Endodermal cell (in vitro differentiated cells): ENCODE measurements around the gene SYTL5. TPM values are rescaled to one million over a fixed set of nuclear protein-coding genes. Genes with fewer than 3 reads are reported as not detected.

ENCODE experiments used
- DNase-seq: peaks from one replicate; pipeline ENCODE4 v3.0.0-alpha.2; 2017
- H3K27ac ChIP-seq: 2 replicates; pipeline ENCODE4 v1.5.1; 2013; ENCODE audit warnings: mild to moderate bottlenecking, low read depth, low read length, moderate library complexity
- H3K27me3 ChIP-seq: 2 replicates; pipeline ENCODE4 v1.6.1; 2013; ENCODE audit warnings: mild to moderate bottlenecking, low read length, moderate library complexity; ENCODE audit not compliant: insufficient read depth, control insufficient read depth, poor library complexity, severe bottlenecking
- H3K36me3 ChIP-seq: 2 replicates; pipeline ENCODE4 v1.7.0; 2013; ENCODE audit warnings: mild to moderate bottlenecking, low read length, moderate library complexity; ENCODE audit not compliant: control insufficient read depth, insufficient read depth
- H3K4me1 ChIP-seq: one replicate; pipeline ENCODE4 v1.7.0; 2013; ENCODE audit warnings: low read length; ENCODE audit not compliant: control insufficient read depth, insufficient read depth
- H3K4me3 ChIP-seq: 2 replicates; pipeline ENCODE4 v1.5.1; 2013; ENCODE audit warnings: mild to moderate bottlenecking, low read length, moderate library complexity
- H3K9ac ChIP-seq: 2 replicates; pipeline ENCODE4 v1.6.1; 2013; ENCODE audit warnings: mild to moderate bottlenecking, low read length, moderate library complexity; ENCODE audit not compliant: poor library complexity, severe bottlenecking; ENCODE audit errors: extremely low read depth
- H3K9me3 ChIP-seq: 2 replicates; pipeline ENCODE4 v1.6.1; 2013; ENCODE audit warnings: mild to moderate bottlenecking, low read length, moderate library complexity; ENCODE audit not compliant: control insufficient read depth
- H3K27ac Mint-ChIP-seq: 2 replicates; pipeline ENCODE4 v1.8.0; 2020; ENCODE audit warnings: mixed read lengths
- H3K27me3 Mint-ChIP-seq: 2 replicates; pipeline ENCODE4 v1.8.0; 2021; ENCODE audit warnings: mild to moderate bottlenecking, mixed read lengths; ENCODE audit not compliant: insufficient read depth
- H3K36me3 Mint-ChIP-seq: 2 replicates; pipeline ENCODE4 v1.8.0; 2020; ENCODE audit warnings: low read depth, mixed read lengths
- H3K4me1 Mint-ChIP-seq: 2 replicates; pipeline ENCODE4 v1.8.0; 2020; ENCODE audit warnings: mixed read lengths
- H3K4me3 Mint-ChIP-seq: 2 replicates; pipeline ENCODE4 v1.8.0; 2020; ENCODE audit warnings: mild to moderate bottlenecking, moderate library complexity, mixed read lengths
- H3K9me3 Mint-ChIP-seq: 2 replicates; pipeline ENCODE4 v1.8.0; 2020; ENCODE audit warnings: mild to moderate bottlenecking, mixed read lengths
- CTCF ChIP-seq: fragments of 200-600 bp; sonication (generic); conservative IDR thresholded peaks from 2 replicates; pipeline ENCODE4 v1.5.0; 2021; ENCODE audit warnings: antibody characterized with exemption, mild to moderate bottlenecking
- WGBS, 2 experiments: methylation state at CpG; one replicate each; pipeline versions ENCODE4 v1.1.5 to v1.1.7; 2013; ENCODE audit warnings: missing lambda C conversion rate in 2 of 2, mixed read lengths in 1 of 2; ENCODE audit not compliant: insufficient coverage in 1 of 2, insufficient read length in 1 of 2; 5-methylcytosine and 5-hydroxymethylcytosine counted together
- total RNA-seq, 2 donors: library from RNA; stranded (reverse); fragmentation: NEBNext Ultra II Directional in 1 of 2; extraction: Animal tissue kit (Norgen Biotek cat#: 25700) in 1 of 2; gene quantifications; 2 replicates in 1 of 2; 3 replicates in 1 of 2; pipeline ENCODE4 v1.2.1, GENCODE V29; 2021

Gene SYTL5
- total RNA-seq, 2 donors from 2014 or later = 8.1 to 8.6 TPM

- H3K4me1 Mint-ChIP-seq = peaks cover 5% of the 10 kb centered on the region
- no peak overlapping the region for H3K27ac Mint-ChIP-seq
- no peaks in the 10 kb centered on the region for H3K36me3 Mint-ChIP-seq
- DNase-seq = no peak
- no peak overlapping the region for H3K9ac ChIP-seq
- H3K9me3 Mint-ChIP-seq = peaks cover 68% of the 10 kb centered on the region
- 90% methylated on average over 2 of the region's 2 CpGs; no CpG with 5 or more reads in 1 of the 2 experiments for WGBS, 2 experiments
- no peaks in the 10 kb centered on the region for H3K27me3 ChIP-seq
- H3K4me3 Mint-ChIP-seq = no peak overlapping the region
- no peaks in the 10 kb centered on the region for H3K27me3 Mint-ChIP-seq
- TF ChIP-seq CTCF = no peak
- no peak overlapping the region for H3K4me3 ChIP-seq
- no peaks in the 10 kb centered on the region for H3K4me1 ChIP-seq
- no peaks in the 10 kb centered on the region for H3K36me3 ChIP-seq
- H3K27ac ChIP-seq = no peak overlapping the region
- H3K9me3 ChIP-seq = no peaks in the 10 kb centered on the region
Observed at GRCh38 chrX:38154818-38155217, 148.5 kb downstream of the SYTL5 start.

GRCh38 chrX:38156838-38157237, 150.5 kb downstream of the SYTL5 start:
- Histone ChIP-seq H3K4me3 (no peak overlapping the region), H3K9me3 (no peaks in the 10 kb centered on the region), H3K9ac (no peak overlapping the region), H3K27me3 (no peaks in the 10 kb centered on the region), H3K4me1 (no peaks in the 10 kb centered on the region), H3K27ac (no peak overlapping the region), H3K36me3 (no peaks in the 10 kb centered on the region)
- Mint-ChIP-seq H3K27me3 (no peaks in the 10 kb centered on the region), H3K4me1 (no peaks in the 10 kb centered on the region), H3K27ac (no peak overlapping the region), H3K36me3 (no peaks in the 10 kb centered on the region), H3K4me3 (no peak overlapping the region), H3K9me3 (peaks cover 66% of the 10 kb centered on the region)
- TF ChIP-seq CTCF = no peak
- 94 to 100% methylated on average over 3 to 6 of the region's 7 CpGs for WGBS, 2 experiments
- no peak for DNase-seq

GRCh38 chrX:38163193-38163592, 156.8 kb downstream of the SYTL5 start:
- peaks cover 45% of the 10 kb centered on the region for H3K9me3 Mint-ChIP-seq
- no peaks in the 10 kb centered on the region for H3K36me3 Mint-ChIP-seq
- Histone ChIP-seq H3K9me3 (no peaks in the 10 kb centered on the region), H3K4me1 (no peaks in the 10 kb centered on the region), H3K27me3 (no peaks in the 10 kb centered on the region), H3K9ac (no peak overlapping the region), H3K36me3 (no peaks in the 10 kb centered on the region), H3K4me3 (no peak overlapping the region), H3K27ac (no peak overlapping the region)
- TF ChIP-seq CTCF = no peak
- H3K4me1 Mint-ChIP-seq = peaks cover 18% of the 10 kb centered on the region
- H3K4me3 Mint-ChIP-seq = no peak overlapping the region
- H3K27ac Mint-ChIP-seq = no peak overlapping the region
- DNase-seq = no peak
- H3K27me3 Mint-ChIP-seq = no peaks in the 10 kb centered on the region
